Memory B cell (primary cell): ENCODE results near the gene LRTM2.

Experiments used
- ATAC-seq: fragments of 150-1000 bp; cut with Tn5 transposase; 2 replicates; pipeline ENCODE4 v1.10.0; 2021; ENCODE audit warnings: low read depth, mild to moderate bottlenecking, moderate library complexity
- DNase-seq, 2 donors: peaks; one replicate each; pipeline ENCODE4 v3.0.0; 2022; ENCODE audit warnings: low spot score in 2 of 2
- H3K27ac Mint-ChIP-seq: one replicate; pipeline ENCODE4 v1.8.0; 2022; ENCODE audit warnings: mild to moderate bottlenecking, moderate library complexity, mixed read lengths
- H3K27me3 Mint-ChIP-seq: one replicate; pipeline ENCODE4 v1.8.0; 2022; ENCODE audit warnings: mixed read lengths
- H3K36me3 Mint-ChIP-seq: one replicate; pipeline ENCODE4 v1.8.0; 2022; ENCODE audit warnings: mild to moderate bottlenecking, mixed read lengths
- H3K4me1 Mint-ChIP-seq: one replicate; pipeline ENCODE4 v1.8.0; 2022; ENCODE audit warnings: mixed read lengths
- H3K4me3 Mint-ChIP-seq: one replicate; pipeline ENCODE4 v1.8.0; 2022; ENCODE audit warnings: mild to moderate bottlenecking, moderate library complexity, mixed read lengths
- H3K9me3 Mint-ChIP-seq: one replicate; pipeline ENCODE4 v1.8.0; 2022; ENCODE audit warnings: mixed read lengths

Gene LRTM2

GRCh38 chr12:1803736-1804135 is 16.6 kb upstream of the LRTM2 start:
- peaks cover 1% of the 10 kb centered on the region for H3K9me3 Mint-ChIP-seq
- H3K36me3 Mint-ChIP-seq: no peaks in the 10 kb centered on the region
- ATAC-seq (no peak), DNase-seq (no peak)
- H3K27me3 Mint-ChIP-seq: no peaks in the 10 kb centered on the region
- H3K4me1 Mint-ChIP-seq: peaks cover 17% of the 10 kb centered on the region
- H3K27ac Mint-ChIP-seq: no peak overlapping the region
- no peak overlapping the region for H3K4me3 Mint-ChIP-seq

- H3K9me3 Mint-ChIP-seq: peaks cover 1% of the 10 kb centered on the region
- H3K27ac Mint-ChIP-seq: peak overlapping the region; percentile 49
- H3K36me3 Mint-ChIP-seq: no peaks in the 10 kb centered on the region
- H3K4me3 Mint-ChIP-seq: peak overlapping the region; percentile 59
- H3K4me1 Mint-ChIP-seq: peaks cover 12% of the 10 kb centered on the region
- DNase-seq (peak; percentile 70 to 75), ATAC-seq (peak; percentile 91)
- no peaks in the 10 kb centered on the region for H3K27me3 Mint-ChIP-seq
Observed at GRCh38 chr12:1804545-1805332, 15.6 kb upstream of the LRTM2 start.

GRCh38 chr12:1805441-1806081 is 14.8 kb upstream of the LRTM2 start:
- no peak for ATAC-seq
- Mint-ChIP-seq H3K27ac (no peak overlapping the region), H3K36me3 (no peaks in the 10 kb centered on the region), H3K27me3 (peaks cover 2% of the 10 kb centered on the region), H3K4me3 (no peak overlapping the region), H3K9me3 (peaks cover 1% of the 10 kb centered on the region), H3K4me1 (peaks cover 7% of the 10 kb centered on the region)
- no peak for DNase-seq

- Mint-ChIP-seq H3K9me3 (peaks cover 1% of the 10 kb centered on the region), H3K27ac (no peak overlapping the region)
Observed at GRCh38 chr12:1806301-1807086, 13.9 kb upstream of the LRTM2 start.

GRCh38 chr12:1807087-1807860 is 13.1 kb upstream of the LRTM2 start:
- Mint-ChIP-seq H3K27me3 (peaks cover 3% of the 10 kb centered on the region), H3K27ac (no peak overlapping the region), H3K4me1 (no peaks in the 10 kb centered on the region), H3K9me3 (peaks cover 1% of the 10 kb centered on the region), H3K4me3 (no peak overlapping the region), H3K36me3 (no peaks in the 10 kb centered on the region)
- DNase-seq (no peak), ATAC-seq (no peak)

More at GRCh38 chr12:1806301-1807086, 13.9 kb upstream of the LRTM2 start:
- peaks cover 2% of the 10 kb centered on the region for H3K4me1 Mint-ChIP-seq
- DNase-seq: no peak
- peaks cover 3% of the 10 kb centered on the region for H3K27me3 Mint-ChIP-seq
- ATAC-seq: no peak
- no peak overlapping the region for H3K4me3 Mint-ChIP-seq
- H3K36me3 Mint-ChIP-seq: no peaks in the 10 kb centered on the region

GRCh38 chr12:1808036-1808797 is 12.1 kb upstream of the LRTM2 start:
- no peaks in the 10 kb centered on the region for H3K36me3 Mint-ChIP-seq
- DNase-seq: no peak
- H3K4me1 Mint-ChIP-seq: no peaks in the 10 kb centered on the region
- no peak overlapping the region for H3K27ac Mint-ChIP-seq
- no peak overlapping the region for H3K4me3 Mint-ChIP-seq
- peaks cover 1% of the 10 kb centered on the region for H3K9me3 Mint-ChIP-seq
- H3K27me3 Mint-ChIP-seq: peaks cover 3% of the 10 kb centered on the region
- no peak for ATAC-seq

- Mint-ChIP-seq H3K4me3 (no peak overlapping the region), H3K4me1 (no peaks in the 10 kb centered on the region), H3K27ac (no peak overlapping the region), H3K27me3 (peaks cover 3% of the 10 kb centered on the region), H3K36me3 (no peaks in the 10 kb centered on the region), H3K9me3 (peaks cover 1% of the 10 kb centered on the region)
- no peak for ATAC-seq
- DNase-seq: no peak
Observed at GRCh38 chr12:1808798-1809480, 11.4 kb upstream of the LRTM2 start.

- Mint-ChIP-seq H3K36me3 (no peaks in the 10 kb centered on the region), H3K4me3 (no peak overlapping the region), H3K27me3 (peaks cover 5% of the 10 kb centered on the region), H3K9me3 (no peaks in the 10 kb centered on the region), H3K27ac (no peak overlapping the region), H3K4me1 (no peaks in the 10 kb centered on the region)
- DNase-seq (no peak), ATAC-seq (no peak)
Observed at GRCh38 chr12:1809591-1810190, 10.7 kb upstream of the LRTM2 start.

GRCh38 chr12:1810201-1810930 is 10.0 kb upstream of the LRTM2 start:
- no peak for ATAC-seq
- DNase-seq: no peak
- H3K27ac Mint-ChIP-seq: no peak overlapping the region
- H3K4me1 Mint-ChIP-seq: no peaks in the 10 kb centered on the region
- H3K9me3 Mint-ChIP-seq: no peaks in the 10 kb centered on the region
- no peak overlapping the region for H3K4me3 Mint-ChIP-seq
- H3K27me3 Mint-ChIP-seq: peaks cover 6% of the 10 kb centered on the region
- no peaks in the 10 kb centered on the region for H3K36me3 Mint-ChIP-seq

GRCh38 chr12:1810931-1811280 is 9.5 kb upstream of the LRTM2 start:
- Mint-ChIP-seq H3K27me3 (peaks cover 8% of the 10 kb centered on the region), H3K9me3 (no peaks in the 10 kb centered on the region), H3K27ac (no peak overlapping the region), H3K4me3 (no peak overlapping the region), H3K36me3 (no peaks in the 10 kb centered on the region), H3K4me1 (no peaks in the 10 kb centered on the region)
- ATAC-seq: no peak
- DNase-seq: no peak

- peaks cover 9% of the 10 kb centered on the region for H3K27me3 Mint-ChIP-seq
- no peak overlapping the region for H3K4me3 Mint-ChIP-seq
- no peak overlapping the region for H3K27ac Mint-ChIP-seq
- H3K36me3 Mint-ChIP-seq: no peaks in the 10 kb centered on the region
- no peaks in the 10 kb centered on the region for H3K9me3 Mint-ChIP-seq
- DNase-seq: no peak
- ATAC-seq: no peak
- no peaks in the 10 kb centered on the region for H3K4me1 Mint-ChIP-seq
Observed at GRCh38 chr12:1811281-1811947, 9.0 kb upstream of the LRTM2 start.

GRCh38 chr12:1811948-1812291 is 8.4 kb upstream of the LRTM2 start:
- no peak overlapping the region for H3K27ac Mint-ChIP-seq
- H3K4me1 Mint-ChIP-seq: no peaks in the 10 kb centered on the region
- ATAC-seq (no peak), DNase-seq (no peak)
- no peak overlapping the region for H3K4me3 Mint-ChIP-seq
- no peaks in the 10 kb centered on the region for H3K36me3 Mint-ChIP-seq
- no peaks in the 10 kb centered on the region for H3K9me3 Mint-ChIP-seq
- H3K27me3 Mint-ChIP-seq: peaks cover 10% of the 10 kb centered on the region
